ENCODE results near the gene HOXD1. TPM values are rescaled to one million over a fixed set of nuclear protein-coding genes. Genes with fewer than 3 reads are reported as not detected.

The HOXD1 gene
- polyA plus RNA-seq, 1 experiment = not detected

DNA sequence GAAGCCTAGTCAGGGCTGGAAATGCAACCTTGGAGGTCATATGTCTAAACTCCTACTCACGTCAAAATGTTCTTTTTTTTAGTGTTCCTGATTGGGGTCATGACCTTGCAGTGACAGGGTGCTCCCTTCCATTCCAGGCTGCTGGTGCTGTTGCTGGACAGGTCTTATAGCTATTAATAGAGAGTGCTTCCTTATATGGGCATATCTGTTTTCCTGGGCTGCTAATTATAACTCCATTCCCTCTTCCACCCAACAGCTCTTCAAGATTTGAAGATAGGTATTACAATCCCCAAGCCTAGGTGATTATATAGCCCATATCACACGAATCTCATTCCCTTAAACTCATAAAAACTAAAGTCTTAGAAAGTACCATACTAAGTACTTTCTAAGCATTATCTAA, 18.8 kb upstream of the HOXD1 start:
- H3K27me3 ChIP-seq (ENCODE audit: control insufficient read depth, insufficient read depth, low read length) = peaks cover 38% of the 10 kb centered on the region
- DNase-seq (ENCODE audit: low read depth) = no peak
- CTCF ChIA-PET = no interaction called here

DNA sequence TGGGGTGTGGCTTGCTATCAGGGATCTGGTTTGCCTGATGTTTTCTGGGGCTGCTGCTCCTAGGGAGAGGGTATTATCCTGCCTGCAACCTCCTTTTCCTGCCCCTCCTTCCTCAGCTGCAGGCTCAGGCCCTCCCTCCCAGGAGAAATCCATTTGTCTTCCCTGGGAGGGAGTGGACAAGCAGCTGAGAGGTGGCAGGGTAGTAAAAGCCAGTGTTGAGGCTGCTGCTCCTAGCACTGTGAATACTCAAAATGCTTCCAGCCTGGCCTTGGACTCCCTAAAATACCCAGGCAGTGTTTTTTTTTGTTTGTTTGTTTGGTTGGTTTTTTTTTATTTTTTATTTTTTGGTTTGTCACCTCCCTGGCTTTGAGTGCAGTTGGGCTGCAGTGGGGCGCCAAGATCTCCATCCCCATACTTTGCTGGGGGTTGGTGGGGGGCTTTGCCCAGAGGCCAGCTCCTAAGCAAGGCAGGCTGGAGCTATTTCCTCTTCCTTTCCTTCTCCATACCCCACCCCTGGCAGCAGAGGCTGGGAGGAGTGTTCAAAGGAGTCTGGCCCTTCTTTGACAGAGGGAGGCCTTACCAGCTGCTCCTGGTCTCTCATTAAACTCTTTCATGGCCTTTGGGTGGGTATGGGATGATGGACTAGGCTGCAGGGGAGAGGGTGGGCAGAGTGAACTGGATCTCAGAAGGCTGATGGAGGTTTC, 17.7 kb upstream of the HOXD1 start:
- Histone ChIP-seq H3K27me3 (ENCODE audit: control insufficient read depth, insufficient read depth, low read length) (peaks cover 38% of the 10 kb centered on the region), H3K36me3 (ENCODE audit: control insufficient read depth, insufficient read depth, low read length) (no peaks in the 10 kb centered on the region), H3K4me3 (ENCODE audit: low read depth, low read length) (no peak overlapping the region)
- TF ChIP-seq, protein P1, sequence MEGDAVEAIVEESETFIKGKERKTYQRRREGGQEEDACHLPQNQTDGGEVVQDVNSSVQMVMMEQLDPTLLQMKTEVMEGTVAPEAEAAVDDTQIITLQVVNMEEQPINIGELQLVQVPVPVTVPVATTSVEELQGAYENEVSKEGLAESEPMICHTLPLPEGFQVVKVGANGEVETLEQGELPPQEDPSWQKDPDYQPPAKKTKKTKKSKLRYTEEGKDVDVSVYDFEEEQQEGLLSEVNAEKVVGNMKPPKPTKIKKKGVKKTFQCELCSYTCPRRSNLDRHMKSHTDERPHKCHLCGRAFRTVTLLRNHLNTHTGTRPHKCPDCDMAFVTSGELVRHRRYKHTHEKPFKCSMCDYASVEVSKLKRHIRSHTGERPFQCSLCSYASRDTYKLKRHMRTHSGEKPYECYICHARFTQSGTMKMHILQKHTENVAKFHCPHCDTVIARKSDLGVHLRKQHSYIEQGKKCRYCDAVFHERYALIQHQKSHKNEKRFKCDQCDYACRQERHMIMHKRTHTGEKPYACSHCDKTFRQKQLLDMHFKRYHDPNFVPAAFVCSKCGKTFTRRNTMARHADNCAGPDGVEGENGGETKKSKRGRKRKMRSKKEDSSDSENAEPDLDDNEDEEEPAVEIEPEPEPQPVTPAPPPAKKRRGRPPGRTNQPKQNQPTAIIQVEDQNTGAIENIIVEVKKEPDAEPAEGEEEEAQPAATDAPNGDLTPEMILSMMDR (IDR thresholded peaks at IDR 0.05; ENCODE audit: insufficient read depth, low read depth, low read length) = no peak
- DNase-seq (ENCODE audit: low read depth) = no peak
- CTCF ChIA-PET = no interaction called here
- POLR2A ChIA-PET = no interaction called here

More for the DNA sequence above, 18.8 kb upstream of the HOXD1 start:
- Histone ChIP-seq H3K36me3 (ENCODE audit: control insufficient read depth, insufficient read depth, low read length) (no peaks in the 10 kb centered on the region), H3K4me3 (ENCODE audit: low read depth, low read length) (no peak overlapping the region)
- POLR2A ChIA-PET = no interaction called here
- TF ChIP-seq, protein P1 (IDR thresholded peaks at IDR 0.05; ENCODE audit: insufficient read depth, low read depth, low read length) = no peak

DNA sequence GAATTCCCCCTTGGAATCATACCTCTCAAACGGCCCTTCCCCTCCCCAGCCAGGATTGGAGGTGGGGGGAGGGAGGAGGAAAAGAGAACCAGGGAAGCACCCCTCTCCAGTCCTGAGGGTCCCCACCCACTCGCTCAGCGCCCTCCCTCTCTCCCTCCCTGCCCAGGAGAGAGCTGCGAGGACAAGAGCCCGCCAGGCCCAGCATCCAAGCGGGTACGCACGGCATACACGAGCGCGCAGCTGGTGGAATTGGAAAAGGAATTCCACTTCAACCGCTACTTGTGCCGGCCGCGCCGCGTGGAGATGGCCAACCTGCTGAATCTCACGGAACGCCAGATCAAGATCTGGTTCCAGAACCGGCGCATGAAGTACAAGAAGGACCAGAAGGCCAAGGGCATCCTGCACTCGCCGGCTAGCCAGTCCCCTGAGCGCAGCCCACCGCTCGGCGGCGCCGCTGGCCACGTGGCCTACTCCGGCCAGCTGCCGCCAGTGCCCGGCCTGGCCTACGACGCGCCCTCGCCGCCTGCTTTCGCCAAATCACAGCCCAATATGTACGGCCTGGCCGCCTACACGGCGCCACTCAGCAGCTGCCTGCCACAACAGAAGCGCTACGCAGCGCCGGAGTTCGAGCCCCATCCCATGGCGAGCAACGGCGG, 17.0 kb upstream of the HOXD1 start:
- POLR2A ChIA-PET = no interaction called here
- H3K4me3 ChIP-seq (ENCODE audit: low read depth, low read length) = no peak overlapping the region
- DNase-seq (ENCODE audit: low read depth) = no peak
- TF ChIP-seq, protein P1 (IDR thresholded peaks at IDR 0.05; ENCODE audit: insufficient read depth, low read depth, low read length) = no peak
- H3K27me3 ChIP-seq (ENCODE audit: control insufficient read depth, insufficient read depth, low read length) = peaks cover 41% of the 10 kb centered on the region
- CTCF ChIA-PET = no interaction called here
- H3K36me3 ChIP-seq (ENCODE audit: control insufficient read depth, insufficient read depth, low read length) = no peaks in the 10 kb centered on the region

DNA sequence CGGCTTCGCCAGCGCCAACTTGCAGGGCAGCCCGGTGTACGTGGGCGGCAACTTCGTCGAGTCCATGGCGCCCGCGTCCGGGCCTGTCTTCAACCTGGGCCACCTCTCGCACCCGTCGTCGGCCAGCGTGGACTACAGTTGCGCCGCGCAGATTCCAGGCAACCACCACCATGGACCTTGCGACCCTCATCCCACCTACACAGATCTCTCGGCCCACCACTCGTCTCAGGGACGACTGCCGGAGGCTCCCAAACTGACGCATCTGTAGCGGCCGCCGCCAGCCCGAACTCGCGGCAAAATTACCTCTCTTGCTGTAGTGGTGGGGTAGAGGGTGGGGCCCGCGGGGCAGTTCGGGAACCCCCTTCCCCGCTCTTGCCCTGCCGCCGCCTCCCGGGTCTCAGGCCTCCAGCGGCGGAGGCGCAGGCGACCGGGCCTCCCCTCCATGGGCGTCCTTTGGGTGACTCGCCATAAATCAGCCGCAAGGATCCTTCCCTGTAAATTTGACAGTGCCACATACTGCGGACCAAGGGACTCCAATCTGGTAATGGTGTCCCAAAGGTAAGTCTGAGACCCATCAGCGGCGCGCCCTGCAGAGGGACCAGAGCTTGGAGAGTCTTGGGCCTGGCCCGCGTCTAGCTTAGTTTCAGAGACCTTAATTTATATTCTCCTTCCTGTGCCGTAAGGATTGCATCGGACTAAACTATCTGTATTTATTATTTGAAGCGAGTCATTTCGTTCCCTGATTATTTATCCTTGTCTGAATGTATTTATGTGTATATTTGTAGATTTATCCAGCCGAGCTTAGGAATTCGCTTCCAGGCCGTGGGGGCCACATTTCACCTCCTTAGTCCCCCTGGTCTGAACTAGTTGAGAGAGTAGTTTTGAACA, 16.2 kb upstream of the HOXD1 start:
- H3K36me3 ChIP-seq (ENCODE audit: control insufficient read depth, insufficient read depth, low read length) = no peaks in the 10 kb centered on the region
- H3K27me3 ChIP-seq (ENCODE audit: control insufficient read depth, insufficient read depth, low read length) = peaks cover 47% of the 10 kb centered on the region
- CTCF ChIA-PET = no interaction called here
- no peak overlapping the region for H3K4me3 ChIP-seq (ENCODE audit: low read depth, low read length)
- POLR2A ChIA-PET = no interaction called here
- TF ChIP-seq, protein P1 (IDR thresholded peaks at IDR 0.05; ENCODE audit: insufficient read depth, low read depth, low read length) = no peak
- no peak for DNase-seq (ENCODE audit: low read depth)
